Neural progenitor cell (in vitro differentiated cells): ENCODE data around the gene PCDHA9.

Experiments
- CTCF ChIP-seq: fragments of 200-600 bp; sonication (generic); IDR thresholded peaks from 2 replicates; pipeline ENCODE4 v1.5.1; 2017; ENCODE audit warnings: antibody characterized with exemption, mild to moderate bottlenecking
- EZH2 ChIP-seq: fragments of 200-600 bp; sonication (generic); IDR thresholded peaks from 2 replicates; pipeline ENCODE4 v1.6.1; 2017; ENCODE audit warnings: antibody characterized with exemption, mild to moderate bottlenecking, moderate library complexity

GRCh38 chr5:140882591-140882899 lies 34.4 kb downstream of the PCDHA9 start:
- TF ChIP-seq CTCF (peak; percentile 54), EZH2 (no peak)
